Breast epithelium (tissue), 3 donors: Measurements from ENCODE around the gene GPAT3.

Experiments used
- CTCF ChIP-seq, 3 donors: fragments of 450-650 bp; IDR thresholded peaks; one replicate each; pipeline ENCODE4 v1.5.1; 2016 to 2017; ENCODE audit warnings: antibody characterized with exemption in 3 of 3, mild to moderate bottlenecking in 3 of 3, moderate library complexity in 3 of 3
- POLR2AphosphoS5 ChIP-seq, 3 donors: sonication (generic); formaldehyde crosslinking; IDR thresholded peaks; one replicate each; pipeline ENCODE4 v1.6.1; 2017; ENCODE audit warnings: antibody characterized with exemption in 3 of 3

- TF ChIP-seq CTCF (IDR thresholded peaks at IDR 0.05) (no peak), POLR2AphosphoS5 (IDR thresholded peaks at IDR 0.05) (no peak)
These were observed 13.7 kb upstream of the GPAT3 start for GRCh38 chr4:83522239-83522638.
